HG02938 (cell line): ENCODE results near the gene TMEM106C.

ENCODE experiments used
- ATAC-seq: cut with Tn5 transposase; IDR thresholded peaks from one replicate; pipeline ENCODE4 v1.9.1; 2021; ENCODE audit warnings: mild to moderate bottlenecking, moderate library complexity; ENCODE audit not compliant: unreplicated experiment

The TMEM106C gene

GRCh38 chr12:48010366-48010970, 47.1 kb downstream of the TMEM106C start:
- no peak for ATAC-seq

GRCh38 chr12:48012070-48012469, 48.7 kb downstream of the TMEM106C start:
- ATAC-seq, result no peak

- no peak for ATAC-seq
These were observed 49.9 kb downstream of the TMEM106C start for GRCh38 chr12:48013287-48013686.

- ATAC-seq, result no peak
These were observed 51.7 kb downstream of the TMEM106C start for GRCh38 chr12:48015129-48015528.

GRCh38 chr12:48015954-48016353, 52.6 kb downstream of the TMEM106C start:
- no peak for ATAC-seq

GRCh38 chr12:48016373-48017020, 53.1 kb downstream of the TMEM106C start:
- no peak for ATAC-seq

- no peak for ATAC-seq
These were observed 54.1 kb downstream of the TMEM106C start for GRCh38 chr12:48017496-48017895.

GRCh38 chr12:48017921-48018617, 54.7 kb downstream of the TMEM106C start:
- ATAC-seq, result no peak
